HCT116 (cell line): Measurements from ENCODE around the gene CDH13. TPM values are rescaled to one million over a fixed set of nuclear protein-coding genes. Genes with fewer than 3 reads are reported as not detected.

Experiments used
- ATAC-seq: fragments of 200-7000 bp; cut with Tn5 transposase; 2 replicates; pipeline ENCODE4 v1.9.1; 2020; ENCODE audit warnings: mild to moderate bottlenecking, moderate library complexity
- BruUV-seq: library from RNA; stranded (reverse); fragments of 400-500 nt; replicated peaks from 2 replicates; lab custom pipeline; 2021; lab: Mats Ljungman, UMichigan
- CTCF ChIA-PET: fragments of 300-600 bp; sonication (Branson Sonifier 250); formaldehyde crosslinking; loops from one replicate; lab custom pipeline; 2021; ENCODE audit warnings: antibody characterized with exemption; lab: Charles Lee
- POLR2A ChIA-PET: fragments of 300-600, 350-600 bp; sonication (Branson Sonifier 250); formaldehyde crosslinking; loops from one replicate; lab custom pipeline; 2021; ENCODE audit warnings: antibody characterized with exemption; lab: Charles Lee
- RAD21 ChIA-PET, 2 experiments: fragments of 300-600 bp; sonication (Branson Sonifier 250); formaldehyde crosslinking; loops; one replicate each; lab custom pipeline; 2023; ENCODE audit warnings: low total read pairs in 2 of 2; ENCODE audit not compliant: uncharacterized antibody in 2 of 2, unreplicated experiment in 2 of 2, low non-redundant PET in 1 of 2; lab: Charles Lee
- DNase-seq: peaks from one replicate; pipeline ENCODE4 v3.0.0-alpha.2; 2010; ENCODE audit warnings: low read depth, low spot score
- H2AFZ ChIP-seq: fragments of 200-600 bp; shearing (Covaris generic), sonication (generic); 2 replicates; pipeline ENCODE4 v1.6.1; 2017; ENCODE audit warnings: low read depth, mixed run types, mixed read lengths, antibody characterized with exemption, low read length; ENCODE audit not compliant: poor library complexity, severe bottlenecking
- H3K27ac ChIP-seq: 2 replicates; pipeline ENCODE4 v1.5.1; 2012; ENCODE audit warnings: low read depth, low read length
- H3K27me3 ChIP-seq: fragments of 200-600 bp; sonication (generic); 2 replicates; pipeline ENCODE4 v1.6.1; 2016; ENCODE audit warnings: mixed run types, low read length, mixed read lengths; ENCODE audit not compliant: insufficient read depth
- H3K36me3 ChIP-seq, 2 experiments: fragments of 200-500 bp in 1 of 2; fragments of 200-600 bp in 1 of 2; sonication (Bioruptor generic) in 1 of 2; sonication (generic) in 1 of 2; 2 replicates each; pipeline versions ENCODE4 v1.5.1 to v1.6.1; 2014 to 2016; ENCODE audit warnings: low read length in 2 of 2, inconsistent platforms in 1 of 2, mixed read lengths in 1 of 2, mixed run types in 1 of 2; ENCODE audit not compliant: insufficient read depth in 2 of 2, control insufficient read depth in 1 of 2
- H3K4me1 ChIP-seq, 2 experiments: fragments of 200-600 bp in 1 of 2; sonication (generic) in 1 of 2; 2 replicates each; pipeline versions ENCODE4 v1.5.1 to v1.6.1; 2012 to 2017; ENCODE audit warnings: low read length in 2 of 2, inconsistent platforms in 1 of 2, mild to moderate bottlenecking in 1 of 2, mixed read lengths in 1 of 2, mixed run types in 1 of 2, moderate library complexity in 1 of 2; ENCODE audit not compliant: insufficient read depth in 2 of 2, control insufficient read depth in 1 of 2
- H3K4me2 ChIP-seq: fragments of 200-600 bp; sonication (generic); 2 replicates; pipeline ENCODE4 v1.6.1; 2017; ENCODE audit warnings: mixed run types, low read length, mixed read lengths
- H3K4me3 ChIP-seq, 2 experiments: fragments of 200-600 bp in 1 of 2; sonication (generic) in 1 of 2; replicated peaks in 1 of 2; 2 replicates each; pipeline ENCODE4 v1.5.1; 2011 to 2016; ENCODE audit warnings: low read length in 2 of 2, control low read depth in 1 of 2, low read depth in 1 of 2, mild to moderate bottlenecking in 1 of 2, mixed read lengths in 1 of 2, mixed run types in 1 of 2
- H3K79me2 ChIP-seq: fragments of 200-600 bp; sonication (generic); 2 replicates; pipeline ENCODE4 v1.6.1; 2017; ENCODE audit warnings: mild to moderate bottlenecking, mixed run types, low read length, moderate library complexity, mixed read lengths; ENCODE audit not compliant: insufficient read depth
- H3K9ac ChIP-seq: fragments of 200-600 bp; sonication (generic); 2 replicates; pipeline ENCODE4 v1.6.1; 2016; ENCODE audit warnings: low read length, mixed read lengths
- H3K9me2 ChIP-seq: fragments of 200-600 bp; sonication (generic), shearing (Covaris generic); 2 replicates; pipeline ENCODE4 v1.6.1; 2017; ENCODE audit warnings: mixed run types, mild to moderate bottlenecking, moderate library complexity; ENCODE audit not compliant: insufficient read depth
- H3K9me3 ChIP-seq, 2 experiments: fragments of 200-500 bp in 1 of 2; fragments of 200-600 bp in 1 of 2; sonication (Bioruptor generic) in 1 of 2; sonication (generic) in 1 of 2; 2 replicates each; pipeline ENCODE4 v1.6.1; 2014 to 2017; ENCODE audit warnings: low read length in 2 of 2, mixed read lengths in 2 of 2, inconsistent platforms in 1 of 2, low read depth in 1 of 2, mild to moderate bottlenecking in 1 of 2, mixed run types in 1 of 2, moderate library complexity in 1 of 2; ENCODE audit not compliant: control insufficient read depth in 1 of 2, insufficient read depth in 1 of 2
- H4K20me1 ChIP-seq: fragments of 200-600 bp; sonication (generic), shearing (Covaris generic); 2 replicates; pipeline ENCODE4 v1.6.1; 2017; ENCODE audit warnings: mixed run types, mild to moderate bottlenecking, moderate library complexity; ENCODE audit not compliant: insufficient read depth
- CBX3 ChIP-seq: IDR thresholded peaks from 2 replicates; pipeline ENCODE4 v1.6.1; 2012; ENCODE audit warnings: low read depth
- CEBPB ChIP-seq: IDR thresholded peaks from 2 replicates; pipeline ENCODE4 v1.6.1; 2012; ENCODE audit warnings: low read depth
- EZH2 ChIP-seq: fragments of 200-600 bp; sonication (generic); IDR thresholded peaks from 2 replicates; pipeline ENCODE4 v1.6.1; 2017; ENCODE audit warnings: antibody characterized with exemption, mixed run types
- EZH2phosphoT487 ChIP-seq: fragments of 200-600 bp; IDR thresholded peaks from 2 replicates; pipeline ENCODE4 v1.6.1; 2018; ENCODE audit warnings: antibody characterized with exemption, borderline replicate concordance
- FOSL1 ChIP-seq: IDR thresholded peaks from 2 replicates; pipeline ENCODE4 v1.6.1; 2012; ENCODE audit warnings: low read depth
- JUND ChIP-seq: IDR thresholded peaks from 2 replicates; pipeline ENCODE4 v1.6.1; 2012
- POLR2A ChIP-seq: IDR thresholded peaks from 2 replicates; pipeline ENCODE4 v1.7.0; 2011; ENCODE audit warnings: borderline replicate concordance; ENCODE audit not compliant: insufficient read depth, insufficient read length; ENCODE audit errors: extremely low read depth
- POLR2AphosphoS5 ChIP-seq: IDR thresholded peaks from 2 replicates; pipeline ENCODE4 v1.6.1; 2011; ENCODE audit warnings: mild to moderate bottlenecking, low read depth, low read length, moderate library complexity
- RAD21 ChIP-seq: IDR thresholded peaks from 2 replicates; pipeline ENCODE4 v1.6.1; 2012; ENCODE audit warnings: low read depth, mild to moderate bottlenecking
- REST ChIP-seq: IDR thresholded peaks from 2 replicates; pipeline ENCODE4 v1.6.1; 2012; ENCODE audit warnings: low read depth
- SP1 ChIP-seq: IDR thresholded peaks from 2 replicates; pipeline ENCODE4 v1.6.1; 2012; ENCODE audit warnings: low read depth
- TCF7L2 ChIP-seq: IDR thresholded peaks from 2 replicates; pipeline ENCODE4 v1.7.0; 2011; ENCODE audit warnings: borderline replicate concordance, inconsistent platforms; ENCODE audit not compliant: insufficient read depth, insufficient read length; ENCODE audit errors: extremely low read depth
- ZNF274 ChIP-seq: fragments of 200-500 bp; sonication (Bioruptor generic); IDR thresholded peaks from 2 replicates; pipeline ENCODE4 v1.6.1; 2014; ENCODE audit warnings: mild to moderate bottlenecking, low read depth, low read length, inconsistent platforms
- intact Hi-C: fragments of 100-400 bp; cut with micrococcal nuclease; formaldehyde crosslinking; loops from 2 replicates; pipeline ENCODE4 v1.10.0; 2022
- total RNA-seq: library from RNA; stranded (reverse); gene quantifications from one replicate; pipeline ENCODE4 v1.2.1, GENCODE V29; 2021; ENCODE audit not compliant: unreplicated experiment
- TF ChIP-seq, protein P1 (sequence below): IDR thresholded peaks from 2 replicates; pipeline ENCODE4 v1.6.1; 2011; ENCODE audit warnings: mild to moderate bottlenecking, low read length, moderate library complexity; ENCODE audit not compliant: insufficient replicate concordance; ENCODE audit errors: extremely low read depth

The CDH13 gene
- total RNA-seq, 1 experiment from 2014 or later = not detected

GRCh38 chr16:83011939-83012338, 385.2 kb downstream of the CDH13 start:
- no peaks in the 10 kb centered on the region for H4K20me1 ChIP-seq
- TF ChIP-seq EZH2phosphoT487 = no peak
- TF ChIP-seq EZH2 = no peak
- no peak for TF ChIP-seq SP1
- TF ChIP-seq RAD21 = no peak
- TF ChIP-seq FOSL1 = no peak
- TF ChIP-seq REST = no peak
- ChIA-PET RAD21 (no interaction called here), POLR2A (no interaction called here), CTCF (no interaction called here)
- no peak for ATAC-seq
- no peak overlapping the region for H3K4me3 ChIP-seq
- H2AFZ ChIP-seq = no peak overlapping the region
- no peaks in the 10 kb centered on the region for H3K4me1 ChIP-seq
- no peak for DNase-seq
- intact Hi-C loops = no loop called here
- no peak overlapping the region for H3K4me2 ChIP-seq
- H3K27me3 ChIP-seq = no peaks in the 10 kb centered on the region
- no peak overlapping the region for H3K27ac ChIP-seq
- H3K36me3 ChIP-seq = no peaks in the 10 kb centered on the region
- H3K9ac ChIP-seq = no peak overlapping the region
- no peaks in the 10 kb centered on the region for H3K9me2 ChIP-seq
- BruUV-seq = no TSS peak
- peaks cover 13 to 14% of the 10 kb centered on the region in 2 experiments; a peak in 3 of 4 replicates for H3K9me3 ChIP-seq
- no peaks in the 10 kb centered on the region for H3K79me2 ChIP-seq

DNA sequence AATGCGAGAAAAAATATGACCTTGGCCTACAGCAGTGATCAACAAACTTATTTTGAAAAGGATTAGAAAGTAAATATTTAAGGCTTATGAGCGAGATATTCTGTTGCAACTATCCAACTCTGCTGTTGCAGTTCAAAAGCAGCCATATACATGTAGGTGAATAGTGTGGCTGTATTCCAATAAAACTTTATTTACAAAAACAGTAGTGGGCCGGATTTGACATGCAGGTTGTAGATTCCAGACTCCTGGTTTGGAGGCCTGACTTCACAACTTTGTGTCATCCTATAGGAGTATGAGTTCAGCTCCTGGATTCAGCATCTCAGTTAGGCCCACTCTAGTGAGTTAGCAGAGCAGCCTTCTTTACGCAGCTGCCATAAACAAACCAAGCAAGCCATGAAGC, 386.3 kb downstream of the CDH13 start:
- no peak overlapping the region for H3K4me2 ChIP-seq
- ATAC-seq (no peak), DNase-seq (no peak)
- CTCF ChIA-PET = no interaction called here
- H3K27ac ChIP-seq = no peak overlapping the region
- no TSS peak for BruUV-seq
- no peak overlapping the region for H3K9ac ChIP-seq
- no peaks in the 10 kb centered on the region for H3K79me2 ChIP-seq
- no peaks in the 10 kb centered on the region for H3K9me2 ChIP-seq
- no peaks in the 10 kb centered on the region for H3K36me3 ChIP-seq
- no peak overlapping the region for H2AFZ ChIP-seq
- no peaks in the 10 kb centered on the region for H4K20me1 ChIP-seq
- intact Hi-C loops = no loop called here
- RAD21 ChIA-PET = no interaction called here
- H3K4me3 ChIP-seq = no peak overlapping the region
- peaks cover 13 to 18% of the 10 kb centered on the region in 2 experiments; a peak in 3 of 4 replicates for H3K9me3 ChIP-seq
- POLR2A ChIA-PET = no interaction called here
- no peaks in the 10 kb centered on the region for H3K4me1 ChIP-seq
- no peaks in the 10 kb centered on the region for H3K27me3 ChIP-seq
- TF ChIP-seq TCF7L2 = no peak
- TF ChIP-seq ZNF274 = no peak
- no peak for TF ChIP-seq FOSL1
- no peak for TF ChIP-seq EZH2phosphoT487
- TF ChIP-seq JUND = no peak
- TF ChIP-seq, protein P1, sequence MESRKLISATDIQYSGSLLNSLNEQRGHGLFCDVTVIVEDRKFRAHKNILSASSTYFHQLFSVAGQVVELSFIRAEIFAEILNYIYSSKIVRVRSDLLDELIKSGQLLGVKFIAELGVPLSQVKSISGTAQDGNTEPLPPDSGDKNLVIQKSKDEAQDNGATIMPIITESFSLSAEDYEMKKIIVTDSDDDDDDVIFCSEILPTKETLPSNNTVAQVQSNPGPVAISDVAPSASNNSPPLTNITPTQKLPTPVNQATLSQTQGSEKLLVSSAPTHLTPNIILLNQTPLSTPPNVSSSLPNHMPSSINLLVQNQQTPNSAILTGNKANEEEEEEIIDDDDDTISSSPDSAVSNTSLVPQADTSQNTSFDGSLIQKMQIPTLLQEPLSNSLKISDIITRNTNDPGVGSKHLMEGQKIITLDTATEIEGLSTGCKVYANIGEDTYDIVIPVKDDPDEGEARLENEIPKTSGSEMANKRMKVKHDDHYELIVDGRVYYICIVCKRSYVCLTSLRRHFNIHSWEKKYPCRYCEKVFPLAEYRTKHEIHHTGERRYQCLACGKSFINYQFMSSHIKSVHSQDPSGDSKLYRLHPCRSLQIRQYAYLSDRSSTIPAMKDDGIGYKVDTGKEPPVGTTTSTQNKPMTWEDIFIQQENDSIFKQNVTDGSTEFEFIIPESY = no peak
- TF ChIP-seq POLR2AphosphoS5 = no peak
- TF ChIP-seq CEBPB = no peak
- no peak for TF ChIP-seq CBX3
- TF ChIP-seq POLR2A = no peak
- no peak for TF ChIP-seq RAD21
